SK-N-SH (cell line): ENCODE data around the gene REEP1.

Source experiments
- EZH2phosphoT487 ChIP-seq: fragments of 200-600 bp; sonication (generic); IDR thresholded peaks from 2 replicates; pipeline ENCODE4 v1.6.1; 2017; ENCODE audit warnings: low read depth, mixed run types, mild to moderate bottlenecking, antibody characterized with exemption, moderate library complexity, borderline replicate concordance
- NFIC ChIP-seq: IDR thresholded peaks from 2 replicates; pipeline ENCODE4 v1.4.0; 2012; ENCODE audit warnings: borderline replicate concordance
- RCOR1 ChIP-seq: fragments of 150-350 bp; IDR thresholded peaks from 2 replicates; pipeline ENCODE4 v1.6.1; 2017; ENCODE audit warnings: antibody characterized with exemption, low read length
- TAF1 ChIP-seq: IDR thresholded peaks from 2 replicates; pipeline ENCODE4 v1.6.1; 2012; ENCODE audit warnings: low read depth, mild to moderate bottlenecking, low read length, moderate library complexity, borderline replicate concordance
- TF ChIP-seq, protein P1 (sequence below): fragments of 200-600 bp; sonication (generic); IDR thresholded peaks from 2 replicates; pipeline ENCODE4 v1.6.1; 2017; ENCODE audit warnings: antibody characterized with exemption, mild to moderate bottlenecking, moderate library complexity

DNA sequence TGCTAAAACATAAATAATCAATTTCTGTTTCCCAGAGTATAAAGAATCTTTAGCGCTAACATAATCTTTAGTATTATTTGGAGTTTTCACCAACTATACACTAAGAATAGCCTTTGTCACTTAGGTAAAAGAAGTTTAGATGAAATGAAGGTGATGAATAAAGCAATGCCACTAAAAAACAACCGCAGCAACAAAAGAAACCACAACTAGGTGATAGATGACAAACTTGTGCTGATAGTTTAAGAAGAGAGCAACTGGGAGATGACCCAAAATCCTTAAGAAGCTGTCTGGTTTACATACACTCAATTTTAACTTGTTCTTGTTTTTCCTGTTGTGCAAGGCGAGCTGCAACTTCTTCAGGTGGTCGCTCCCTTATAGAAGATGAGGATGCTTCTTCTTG lies 167.0 kb downstream of the REEP1 start:
- TF ChIP-seq NFIC: no peak
- TF ChIP-seq, protein P1, sequence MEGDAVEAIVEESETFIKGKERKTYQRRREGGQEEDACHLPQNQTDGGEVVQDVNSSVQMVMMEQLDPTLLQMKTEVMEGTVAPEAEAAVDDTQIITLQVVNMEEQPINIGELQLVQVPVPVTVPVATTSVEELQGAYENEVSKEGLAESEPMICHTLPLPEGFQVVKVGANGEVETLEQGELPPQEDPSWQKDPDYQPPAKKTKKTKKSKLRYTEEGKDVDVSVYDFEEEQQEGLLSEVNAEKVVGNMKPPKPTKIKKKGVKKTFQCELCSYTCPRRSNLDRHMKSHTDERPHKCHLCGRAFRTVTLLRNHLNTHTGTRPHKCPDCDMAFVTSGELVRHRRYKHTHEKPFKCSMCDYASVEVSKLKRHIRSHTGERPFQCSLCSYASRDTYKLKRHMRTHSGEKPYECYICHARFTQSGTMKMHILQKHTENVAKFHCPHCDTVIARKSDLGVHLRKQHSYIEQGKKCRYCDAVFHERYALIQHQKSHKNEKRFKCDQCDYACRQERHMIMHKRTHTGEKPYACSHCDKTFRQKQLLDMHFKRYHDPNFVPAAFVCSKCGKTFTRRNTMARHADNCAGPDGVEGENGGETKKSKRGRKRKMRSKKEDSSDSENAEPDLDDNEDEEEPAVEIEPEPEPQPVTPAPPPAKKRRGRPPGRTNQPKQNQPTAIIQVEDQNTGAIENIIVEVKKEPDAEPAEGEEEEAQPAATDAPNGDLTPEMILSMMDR: no peak
- no peak for TF ChIP-seq TAF1
- TF ChIP-seq RCOR1: no peak
- TF ChIP-seq EZH2phosphoT487: no peak
